HL-60 (cell line): Measurements from ENCODE around the gene LRMDA.

Experiments
- DNase-seq, 2 experiments: peaks; one replicate each; pipeline ENCODE4 v3.0.0-alpha.2; 2010 to 2020; ENCODE audit warnings: low read depth in 1 of 2, low spot score in 1 of 2
- H3K27ac ChIP-seq: fragments of 250-450 bp; sonication (Bioruptor Pico); replicated peaks from 2 replicates; pipeline ENCODE4 v1.5.1; 2020; ENCODE audit warnings: mild to moderate bottlenecking, moderate library complexity
- H3K27me3 ChIP-seq: fragments of 250-450 bp; sonication (Bioruptor Pico); 2 replicates; pipeline ENCODE4 v1.5.1; 2021; ENCODE audit warnings: mild to moderate bottlenecking, moderate library complexity; ENCODE audit not compliant: insufficient read depth, poor library complexity, severe bottlenecking
- H3K4me3 ChIP-seq: replicated peaks from 2 replicates; pipeline ENCODE4 v1.5.1; 2011; ENCODE audit warnings: mild to moderate bottlenecking, control low read depth, low read length; ENCODE audit not compliant: insufficient read depth
- CTCF ChIP-seq: IDR thresholded peaks from one replicate; pipeline ENCODE4 v1.5.1; 2011; ENCODE audit warnings: low read length, control low read depth, inconsistent platforms; ENCODE audit not compliant: insufficient read depth
- GABPA ChIP-seq: IDR thresholded peaks from 2 replicates; pipeline ENCODE4 v1.6.1; 2012; ENCODE audit warnings: low read depth
- POLR2AphosphoS5 ChIP-seq: IDR thresholded peaks from 2 replicates; pipeline ENCODE4 v1.6.1; 2012; ENCODE audit warnings: low read depth
- SPI1 ChIP-seq: IDR thresholded peaks from 2 replicates; pipeline ENCODE4 v1.6.1; 2012; ENCODE audit warnings: low read depth, mild to moderate bottlenecking, borderline replicate concordance
- TF ChIP-seq, protein P1 (sequence below): IDR thresholded peaks from 2 replicates; pipeline ENCODE4 v1.6.1; 2012; ENCODE audit warnings: low read depth; ENCODE audit not compliant: insufficient replicate concordance

Gene LRMDA

DNA sequence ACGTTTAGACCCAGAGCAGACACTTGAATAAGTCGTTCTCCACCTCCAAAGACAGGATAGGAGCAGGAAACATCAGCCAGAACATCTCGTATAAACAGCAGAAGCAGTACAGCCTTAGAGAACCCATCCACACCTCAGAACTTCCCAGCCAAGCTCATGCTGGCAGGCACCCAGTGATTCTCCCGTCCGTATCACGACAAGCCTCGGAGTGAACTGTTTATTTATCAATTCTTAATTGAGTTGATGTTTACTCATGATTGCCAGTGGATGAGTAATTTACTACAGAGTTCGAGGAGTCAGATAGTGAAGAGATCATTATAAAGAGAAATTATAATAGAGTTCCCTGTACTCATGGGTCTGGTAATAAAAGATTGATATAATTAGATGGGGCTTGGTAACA is 811.5 kb downstream of the LRMDA start:
- H3K27me3 ChIP-seq: no peaks in the 10 kb centered on the region
- no peak for TF ChIP-seq GABPA
- no peak for DNase-seq
- no peak overlapping the region for H3K4me3 ChIP-seq
- no peak overlapping the region for H3K27ac ChIP-seq

DNA sequence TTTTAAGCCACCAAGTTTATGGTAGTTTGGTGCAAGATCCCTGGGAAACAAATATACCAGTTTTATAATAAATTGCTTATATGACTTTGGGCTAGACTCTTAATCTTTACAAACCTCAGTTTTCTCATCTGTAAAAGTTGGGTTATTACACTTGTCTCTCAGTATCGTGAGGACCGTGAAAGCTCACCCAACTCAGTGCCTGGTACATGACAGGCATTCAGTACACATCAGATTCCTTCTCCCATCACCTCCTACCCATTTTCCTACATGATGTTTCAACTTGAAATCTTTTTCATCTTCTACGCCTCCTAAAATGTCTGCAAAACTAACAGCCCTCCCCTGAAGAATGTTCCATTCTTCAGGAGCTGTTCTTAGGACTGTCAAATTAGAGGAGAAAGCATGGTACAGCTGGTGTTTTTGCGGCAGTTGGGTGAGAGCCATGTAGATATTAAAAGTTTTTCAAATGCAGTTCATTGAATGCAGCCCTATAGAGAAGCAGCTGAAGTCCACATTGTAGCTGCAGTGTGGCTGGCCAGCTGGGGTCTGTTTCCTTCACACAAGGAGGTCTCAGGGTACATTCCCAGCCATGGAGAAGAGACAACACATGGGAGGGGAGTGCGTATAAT is 812.8 kb downstream of the LRMDA start:
- DNase-seq: no peak
- Histone ChIP-seq H3K27ac (no peak overlapping the region), H3K27me3 (no peaks in the 10 kb centered on the region), H3K4me3 (no peak overlapping the region)
- TF ChIP-seq, protein P1, sequence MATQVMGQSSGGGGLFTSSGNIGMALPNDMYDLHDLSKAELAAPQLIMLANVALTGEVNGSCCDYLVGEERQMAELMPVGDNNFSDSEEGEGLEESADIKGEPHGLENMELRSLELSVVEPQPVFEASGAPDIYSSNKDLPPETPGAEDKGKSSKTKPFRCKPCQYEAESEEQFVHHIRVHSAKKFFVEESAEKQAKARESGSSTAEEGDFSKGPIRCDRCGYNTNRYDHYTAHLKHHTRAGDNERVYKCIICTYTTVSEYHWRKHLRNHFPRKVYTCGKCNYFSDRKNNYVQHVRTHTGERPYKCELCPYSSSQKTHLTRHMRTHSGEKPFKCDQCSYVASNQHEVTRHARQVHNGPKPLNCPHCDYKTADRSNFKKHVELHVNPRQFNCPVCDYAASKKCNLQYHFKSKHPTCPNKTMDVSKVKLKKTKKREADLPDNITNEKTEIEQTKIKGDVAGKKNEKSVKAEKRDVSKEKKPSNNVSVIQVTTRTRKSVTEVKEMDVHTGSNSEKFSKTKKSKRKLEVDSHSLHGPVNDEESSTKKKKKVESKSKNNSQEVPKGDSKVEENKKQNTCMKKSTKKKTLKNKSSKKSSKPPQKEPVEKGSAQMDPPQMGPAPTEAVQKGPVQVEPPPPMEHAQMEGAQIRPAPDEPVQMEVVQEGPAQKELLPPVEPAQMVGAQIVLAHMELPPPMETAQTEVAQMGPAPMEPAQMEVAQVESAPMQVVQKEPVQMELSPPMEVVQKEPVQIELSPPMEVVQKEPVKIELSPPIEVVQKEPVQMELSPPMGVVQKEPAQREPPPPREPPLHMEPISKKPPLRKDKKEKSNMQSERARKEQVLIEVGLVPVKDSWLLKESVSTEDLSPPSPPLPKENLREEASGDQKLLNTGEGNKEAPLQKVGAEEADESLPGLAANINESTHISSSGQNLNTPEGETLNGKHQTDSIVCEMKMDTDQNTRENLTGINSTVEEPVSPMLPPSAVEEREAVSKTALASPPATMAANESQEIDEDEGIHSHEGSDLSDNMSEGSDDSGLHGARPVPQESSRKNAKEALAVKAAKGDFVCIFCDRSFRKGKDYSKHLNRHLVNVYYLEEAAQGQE: no peak
- no peak for TF ChIP-seq CTCF
- no peak for TF ChIP-seq GABPA
- TF ChIP-seq SPI1: no peak
- no peak for TF ChIP-seq POLR2AphosphoS5

DNA sequence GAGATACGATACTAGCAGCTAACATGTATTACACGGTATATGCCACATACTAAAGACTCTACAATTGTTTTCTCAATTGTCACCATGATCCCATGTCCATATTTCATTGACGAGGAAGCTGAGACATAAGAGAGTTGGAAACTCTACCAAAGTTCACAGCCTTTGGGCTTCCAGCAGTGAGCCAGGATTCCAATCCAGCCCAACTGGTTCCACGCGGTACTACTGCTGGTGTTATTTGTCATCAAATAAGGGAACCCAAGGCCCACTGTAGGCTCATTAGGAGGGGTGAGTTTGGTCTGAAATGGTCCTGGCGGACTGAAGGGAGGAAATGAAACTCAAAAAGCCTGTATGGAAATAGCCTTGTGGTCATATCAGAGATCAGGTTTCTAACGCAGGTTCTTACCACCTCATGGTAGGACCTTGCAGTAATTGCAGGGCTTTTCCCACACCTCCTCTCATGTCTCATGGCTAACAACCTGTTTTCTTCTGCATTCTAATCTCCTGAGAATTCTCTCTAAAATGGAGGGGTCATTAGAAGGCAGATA is 814.6 kb downstream of the LRMDA start:
- DNase-seq: no peak

More for the DNA sequence above, 814.6 kb downstream of the LRMDA start:
- Histone ChIP-seq H3K27me3 (no peaks in the 10 kb centered on the region), H3K27ac (no peak overlapping the region), H3K4me3 (no peak overlapping the region)
- TF ChIP-seq POLR2AphosphoS5: no peak
- TF ChIP-seq CTCF: no peak
- TF ChIP-seq, protein P1: no peak
- TF ChIP-seq SPI1: no peak
- TF ChIP-seq GABPA: no peak
